Endodermal cell (in vitro differentiated cells): Measurements from ENCODE around the gene GOT1. TPM values are rescaled to one million over a fixed set of nuclear protein-coding genes. Genes with fewer than 3 reads are reported as not detected.

Experiments
- DNase-seq: peaks from one replicate; pipeline ENCODE4 v3.0.0-alpha.2; 2017
- H3K27ac ChIP-seq: 2 replicates; pipeline ENCODE4 v1.5.1; 2013; ENCODE audit warnings: mild to moderate bottlenecking, low read depth, low read length, moderate library complexity
- H3K27me3 ChIP-seq: 2 replicates; pipeline ENCODE4 v1.6.1; 2013; ENCODE audit warnings: mild to moderate bottlenecking, low read length, moderate library complexity; ENCODE audit not compliant: insufficient read depth, control insufficient read depth, poor library complexity, severe bottlenecking
- H3K36me3 ChIP-seq: 2 replicates; pipeline ENCODE4 v1.7.0; 2013; ENCODE audit warnings: mild to moderate bottlenecking, low read length, moderate library complexity; ENCODE audit not compliant: control insufficient read depth, insufficient read depth
- H3K4me1 ChIP-seq: one replicate; pipeline ENCODE4 v1.7.0; 2013; ENCODE audit warnings: low read length; ENCODE audit not compliant: control insufficient read depth, insufficient read depth
- H3K4me3 ChIP-seq: 2 replicates; pipeline ENCODE4 v1.5.1; 2013; ENCODE audit warnings: mild to moderate bottlenecking, low read length, moderate library complexity
- H3K9ac ChIP-seq: 2 replicates; pipeline ENCODE4 v1.6.1; 2013; ENCODE audit warnings: mild to moderate bottlenecking, low read length, moderate library complexity; ENCODE audit not compliant: poor library complexity, severe bottlenecking; ENCODE audit errors: extremely low read depth
- H3K9me3 ChIP-seq: 2 replicates; pipeline ENCODE4 v1.6.1; 2013; ENCODE audit warnings: mild to moderate bottlenecking, low read length, moderate library complexity; ENCODE audit not compliant: control insufficient read depth
- H3K27ac Mint-ChIP-seq: 2 replicates; pipeline ENCODE4 v1.8.0; 2020; ENCODE audit warnings: mixed read lengths
- H3K27me3 Mint-ChIP-seq: 2 replicates; pipeline ENCODE4 v1.8.0; 2021; ENCODE audit warnings: mild to moderate bottlenecking, mixed read lengths; ENCODE audit not compliant: insufficient read depth
- H3K36me3 Mint-ChIP-seq: 2 replicates; pipeline ENCODE4 v1.8.0; 2020; ENCODE audit warnings: low read depth, mixed read lengths
- H3K4me1 Mint-ChIP-seq: 2 replicates; pipeline ENCODE4 v1.8.0; 2020; ENCODE audit warnings: mixed read lengths
- H3K4me3 Mint-ChIP-seq: 2 replicates; pipeline ENCODE4 v1.8.0; 2020; ENCODE audit warnings: mild to moderate bottlenecking, moderate library complexity, mixed read lengths
- H3K9me3 Mint-ChIP-seq: 2 replicates; pipeline ENCODE4 v1.8.0; 2020; ENCODE audit warnings: mild to moderate bottlenecking, mixed read lengths
- CTCF ChIP-seq: fragments of 200-600 bp; sonication (generic); conservative IDR thresholded peaks from 2 replicates; pipeline ENCODE4 v1.5.0; 2021; ENCODE audit warnings: antibody characterized with exemption, mild to moderate bottlenecking
- WGBS, 2 experiments: methylation state at CpG; one replicate each; pipeline versions ENCODE4 v1.1.5 to v1.1.7; 2013; ENCODE audit warnings: missing lambda C conversion rate in 2 of 2, mixed read lengths in 1 of 2; ENCODE audit not compliant: insufficient coverage in 1 of 2, insufficient read length in 1 of 2; 5-methylcytosine and 5-hydroxymethylcytosine counted together
- total RNA-seq, 2 donors: library from RNA; stranded (reverse); fragmentation: NEBNext Ultra II Directional in 1 of 2; extraction: Animal tissue kit (Norgen Biotek cat#: 25700) in 1 of 2; gene quantifications; 2 replicates in 1 of 2; 3 replicates in 1 of 2; pipeline ENCODE4 v1.2.1, GENCODE V29; 2021

Gene GOT1
- total RNA-seq, 2 donors from 2014 or later, result 35.1 to 36.5 TPM

GRCh38 chr10:99374526-99374925, 55.9 kb downstream of the GOT1 start:
- Histone ChIP-seq H3K36me3 (peaks cover 16% of the 10 kb centered on the region), H3K4me1 (peaks cover 13% of the 10 kb centered on the region), H3K9me3 (no peaks in the 10 kb centered on the region), H3K27me3 (peaks cover 5% of the 10 kb centered on the region), H3K9ac (no peak overlapping the region), H3K4me3 (no peak overlapping the region), H3K27ac (no peak overlapping the region)
- no peak overlapping the region for H3K4me3 Mint-ChIP-seq
- H3K4me1 Mint-ChIP-seq, result peaks cover 18% of the 10 kb centered on the region
- DNase-seq, result no peak
- TF ChIP-seq CTCF, result no peak
- H3K9me3 Mint-ChIP-seq, result peaks cover 2% of the 10 kb centered on the region
- 83 to 100% methylated on average over 2 of the region's 2 CpGs for WGBS, 2 experiments
- H3K36me3 Mint-ChIP-seq, result peaks cover 8% of the 10 kb centered on the region
- peaks cover 19% of the 10 kb centered on the region for H3K27me3 Mint-ChIP-seq
- no peak overlapping the region for H3K27ac Mint-ChIP-seq

- Histone ChIP-seq H3K4me1 (peaks cover 13% of the 10 kb centered on the region), H3K4me3 (no peak overlapping the region), H3K9ac (no peak overlapping the region), H3K9me3 (no peaks in the 10 kb centered on the region), H3K36me3 (peaks cover 14% of the 10 kb centered on the region), H3K27me3 (peaks cover 5% of the 10 kb centered on the region), H3K27ac (no peak overlapping the region)
- no peak for DNase-seq
- Mint-ChIP-seq H3K27me3 (peaks cover 26% of the 10 kb centered on the region), H3K9me3 (no peaks in the 10 kb centered on the region), H3K36me3 (no peaks in the 10 kb centered on the region), H3K27ac (no peak overlapping the region), H3K4me3 (no peak overlapping the region), H3K4me1 (peaks cover 32% of the 10 kb centered on the region)
- 94 to 100% methylated on average over 2 to 7 of the region's 9 CpGs for WGBS, 2 experiments
- no peak for TF ChIP-seq CTCF
Measured at GRCh38 chr10:99372546-99373271, 57.7 kb downstream of the GOT1 start.

GRCh38 chr10:99370993-99371392, 59.4 kb downstream of the GOT1 start:
- Mint-ChIP-seq H3K9me3 (no peaks in the 10 kb centered on the region), H3K36me3 (peaks cover 2% of the 10 kb centered on the region), H3K27ac (no peak overlapping the region), H3K4me3 (no peak overlapping the region), H3K27me3 (peaks cover 43% of the 10 kb centered on the region), H3K4me1 (peaks cover 36% of the 10 kb centered on the region)
- Histone ChIP-seq H3K9ac (no peak overlapping the region), H3K36me3 (peaks cover 14% of the 10 kb centered on the region), H3K27me3 (peaks cover 5% of the 10 kb centered on the region), H3K27ac (no peak overlapping the region), H3K4me3 (peak overlapping the region; percentile 30), H3K9me3 (no peaks in the 10 kb centered on the region), H3K4me1 (peaks cover 13% of the 10 kb centered on the region)
- no peak for DNase-seq
- TF ChIP-seq CTCF, result peak; percentile 74
- 73 to 80% methylated on average over 1 to 2 of the region's 2 CpGs for WGBS, 2 experiments
